HepG2 (cell line): Measurements from ENCODE around the gene GGT7. TPM values are rescaled to one million over a fixed set of nuclear protein-coding genes. Genes with fewer than 3 reads are reported as not detected.

Experiments
- DPF2 ChIP-seq: sonication (generic); formaldehyde crosslinking; IDR thresholded peaks from 2 replicates; pipeline ENCODE4 v1.4.0; 2020; ENCODE audit warnings: mild to moderate bottlenecking, low read depth, missing genetic modification reagents, borderline replicate concordance
- E2F2 ChIP-seq: sonication (generic); formaldehyde crosslinking; IDR thresholded peaks from 2 replicates; pipeline ENCODE4 v1.4.0; 2020; ENCODE audit warnings: missing genetic modification reagents, borderline replicate concordance
- FOSL1 ChIP-seq: sonication (generic); formaldehyde crosslinking; IDR thresholded peaks from 2 replicates; pipeline ENCODE4 v1.9.0; 2021; ENCODE audit warnings: missing genetic modification reagents, borderline replicate concordance
- FOXK1 ChIP-seq: sonication (generic); formaldehyde crosslinking; IDR thresholded peaks from 2 replicates; pipeline ENCODE4 v1.4.0; 2020; ENCODE audit warnings: low read depth, missing genetic modification reagents, borderline replicate concordance
- HCFC1 ChIP-seq: fragments of 150-350 bp; IDR thresholded peaks from 2 replicates; pipeline ENCODE4 v1.6.1; 2014; ENCODE audit warnings: low read depth, low read length
- HNRNPH1 ChIP-seq: fragments of 200-400 bp; formaldehyde crosslinking; optimal IDR thresholded peaks from 2 replicates; pipeline ENCODE3; 2017; ENCODE audit warnings: mild to moderate bottlenecking, low read depth, low read length
- MAFK ChIP-seq, 2 experiments: IDR thresholded peaks in 1 of 2; conservative IDR thresholded peaks in 1 of 2; 2 replicates each; pipeline ENCODE4 v1.6.1; 2011; ENCODE audit warnings: improper control_type of control experiment in 2 of 2, low read length in 2 of 2
- NFKB2 ChIP-seq: sonication (generic); formaldehyde crosslinking; IDR thresholded peaks from 2 replicates; pipeline ENCODE4 v1.4.0; 2020; ENCODE audit warnings: missing genetic modification reagents, borderline replicate concordance
- NFYC ChIP-seq: IDR thresholded peaks from 2 replicates; pipeline ENCODE4 v1.6.1; 2016; ENCODE audit warnings: missing genetic modification reagents, missing compliant biosample characterization
- SATB2 ChIP-seq: sonication (generic); formaldehyde crosslinking; IDR thresholded peaks from 2 replicates; pipeline ENCODE4 v1.5.0; 2020; ENCODE audit warnings: missing genetic modification reagents
- TEAD2 ChIP-seq: sonication (generic); formaldehyde crosslinking; IDR thresholded peaks from 2 replicates; pipeline ENCODE4 v1.9.0; 2021; ENCODE audit warnings: missing genetic modification reagents
- TFDP2 ChIP-seq: sonication (generic); formaldehyde crosslinking; IDR thresholded peaks from 2 replicates; pipeline ENCODE4 v1.4.0; 2020; ENCODE audit warnings: missing genetic modification reagents
- TGIF2 ChIP-seq: IDR thresholded peaks from 2 replicates; pipeline ENCODE4 v1.6.1; 2016; ENCODE audit warnings: control low read depth, missing compliant biosample characterization
- ZBED4 ChIP-seq: sonication (generic); formaldehyde crosslinking; IDR thresholded peaks from 2 replicates; pipeline ENCODE4 v1.4.0; 2020; ENCODE audit warnings: missing genetic modification reagents, borderline replicate concordance
- ZBTB2 ChIP-seq: sonication (generic); formaldehyde crosslinking; IDR thresholded peaks from 2 replicates; pipeline ENCODE4 v1.8.0; 2022; ENCODE audit warnings: low read depth, missing genetic modification reagents
- ZC3H13 ChIP-seq: sonication (generic); formaldehyde crosslinking; IDR thresholded peaks from 2 replicates; pipeline ENCODE4 v1.8.1; 2023; ENCODE audit warnings: mild to moderate bottlenecking, missing genetic modification reagents, moderate library complexity
- ZIK1 ChIP-seq: sonication (generic); formaldehyde crosslinking; IDR thresholded peaks from 2 replicates; pipeline ENCODE4 v1.5.0; 2020; ENCODE audit warnings: mild to moderate bottlenecking, low read depth, missing genetic modification reagents, borderline replicate concordance
- ZKSCAN8 ChIP-seq: IDR thresholded peaks from 2 replicates; pipeline ENCODE4 v1.6.1; 2016; ENCODE audit warnings: borderline replicate concordance, missing genetic modification reagents, missing compliant biosample characterization
- ZNF12 ChIP-seq: sonication (generic); formaldehyde crosslinking; IDR thresholded peaks from 2 replicates; pipeline ENCODE4 v1.5.0; 2020; ENCODE audit warnings: missing genetic modification reagents
- ZNF17 ChIP-seq: sonication (generic); formaldehyde crosslinking; IDR thresholded peaks from 2 replicates; pipeline ENCODE4 v1.5.0; 2020; ENCODE audit warnings: mild to moderate bottlenecking, missing genetic modification reagents
- ZNF263 ChIP-seq: sonication (generic); formaldehyde crosslinking; IDR thresholded peaks from 2 replicates; pipeline ENCODE4 v1.4.0; 2020; ENCODE audit warnings: missing genetic modification reagents
- ZNF614 ChIP-seq: IDR thresholded peaks from 2 replicates; pipeline ENCODE4 v1.6.1; 2018; ENCODE audit warnings: missing biosample characterization, missing genetic modification reagents, inconsistent platforms, borderline replicate concordance
- polyA plus RNA-seq, 8 experiments: library from polyadenylated mRNA; depleted of rRNA in 3 of 8; stranded (reverse) in 7 of 8; unstranded in 1 of 8; fragments of >200 nt; fragmentation: Illumina TruSeq in 4 of 8; extraction: Trizol in 4 of 8; gene quantifications; 2 replicates each; pipeline versions ENCODE4 v1.2.1 to v1.2.3, GENCODE V29; 2011 to 2016; ENCODE audit warnings: low read depth in 4 of 8, missing spikeins in 1 of 8, mixed read lengths in 1 of 8; ENCODE audit not compliant: insufficient read depth in 1 of 8
- total RNA-seq, 5 experiments: library from RNA; depleted of rRNA; stranded (reverse); fragments of >200 nt; fragmentation: Illumina TruSeq; extraction: Trizol; gene quantifications; 2 replicates each; pipeline ENCODE4 v1.2.3, GENCODE V29; 2016; ENCODE audit warnings: low read depth in 1 of 5

GGT7 gene
- total and polyA plus RNA-seq, 2 of the 13 experiments (the other 11 are each of a cell fraction or from before 2014, with no cell fraction given): 6.6 to 23.0 TPM

GRCh38 chr20:34825530-34826362 lies 46.9 kb downstream of the GGT7 start, which contains the start of gene NCOA6 (continued):
- TF ChIP-seq DPF2 (CRISPR knock-in tag) (no peak), HCFC1 (no peak), ZBED4 (peak; percentile 73), FOXK1 (CRISPR knock-in tag) (0 out of 2 replicates have a peak, but pooled peaks have one; percentile 35), SATB2 (0 out of 2 replicates have a peak, but pooled peaks have one; percentile 59), FOSL1 (CRISPR knock-in tag) (no peak), HNRNPH1 (no peak), ZKSCAN8 (no peak), ZNF614 (peak; percentile 34), ZNF17 (CRISPR knock-in tag) (no peak), ZIK1 (CRISPR knock-in tag) (no peak), NFYC (CRISPR knock-in tag) (no peak), ZBTB2 (CRISPR knock-in tag) (peak; percentile 60; the same call in 1 of the 2 replicates), ZC3H13 (no peak), ZNF12 (CRISPR knock-in tag) (no peak), TEAD2 (no peak), ZNF263 (no peak), TGIF2 (CRISPR knock-in tag) (no peak; the same call in 1 of the 2 replicates), MAFK (conservative IDR thresholded peaks at IDR 0.05 in 1 of 2, IDR thresholded peaks at IDR 0.05 in 1 of 2; ENCODE audit: low read length in 2 of 2) (no peak), TFDP2 (CRISPR knock-in tag) (peak; percentile 79), NFKB2 (no peak; the same call in 1 of the 2 replicates), E2F2 (CRISPR knock-in tag) (0 out of 2 replicates have a peak, but pooled peaks have one; percentile 63)
